Left ventricle myocardium inferior (tissue), 1 donor: ENCODE measurements around the gene NEURL1. TPM values are rescaled to one million over a fixed set of nuclear protein-coding genes. Genes with fewer than 3 reads are reported as not detected.
A peak's percentile ranks its signal among the peaks of the same experiment; 100 is the strongest.

Experiments
- DNase-seq: peaks from one replicate; pipeline ENCODE4 v3.0.0-alpha.2; 2020
- H3K27ac ChIP-seq: fragments of 200-600 bp; replicated peaks from 2 replicates; pipeline ENCODE4 v1.8.0; 2021
- H3K27me3 ChIP-seq: fragments of 200-600 bp; 2 replicates; pipeline ENCODE4 v1.8.0; 2021; ENCODE audit warnings: low read depth
- H3K36me3 ChIP-seq: fragments of 200-600 bp; 2 replicates; pipeline ENCODE4 v1.8.0; 2021
- H3K4me1 ChIP-seq: fragments of 200-600 bp; 2 replicates; pipeline ENCODE4 v1.8.0; 2021
- H3K4me3 ChIP-seq: fragments of 200-600 bp; 2 replicates; pipeline ENCODE4 v1.8.0; 2021; ENCODE audit warnings: mild to moderate bottlenecking, moderate library complexity
- H3K9me3 ChIP-seq: fragments of 200-600 bp; replicated peaks from 2 replicates; pipeline ENCODE4 v1.8.0; 2021
- CTCF ChIP-seq: fragments of 200-600 bp; IDR thresholded peaks from 2 replicates; pipeline ENCODE4 v1.8.0; 2021; ENCODE audit warnings: antibody characterized with exemption, mild to moderate bottlenecking, borderline replicate concordance
- intact Hi-C: fragments of 100-400 bp; cut with micrococcal nuclease; formaldehyde crosslinking; loops from one replicate; pipeline ENCODE4 v1.11.0; 2022
- total RNA-seq: library from RNA; stranded (reverse); fragmentation: NEBNext Ultra II Directional; extraction: Animal tissue kit (Norgen Biotek cat#: 25700); gene quantifications from one replicate; pipeline ENCODE4 v1.2.1, GENCODE V29; 2021
- donor health status: DM: no; HTN: yes; CAD: no; lungs with severe emphysema.

Gene NEURL1
- total RNA-seq, 1 donor from 2014 or later: 0.14 TPM

- no peak for TF ChIP-seq CTCF
- Histone ChIP-seq H3K27me3 (peaks cover 44% of the 10 kb centered on the region), H3K27ac (no peak overlapping the region), H3K9me3 (no peaks in the 10 kb centered on the region), H3K36me3 (no peaks in the 10 kb centered on the region), H3K4me3 (no peak overlapping the region), H3K4me1 (peaks cover 28% of the 10 kb centered on the region)
- DNase-seq: no peak
- intact Hi-C loops: no loop called here
Measured at GRCh38 chr10:103491729-103492364, 1.7 kb upstream of the NEURL1 start.

GRCh38 chr10:103492655-103493261, 747 bp upstream of the NEURL1 start:
- peaks cover 53% of the 10 kb centered on the region for H3K27me3 ChIP-seq
- H3K27ac ChIP-seq: no peak overlapping the region
- no peaks in the 10 kb centered on the region for H3K36me3 ChIP-seq
- DNase-seq: no peak
- intact Hi-C loops: no loop called here
- no peak for TF ChIP-seq CTCF
- no peaks in the 10 kb centered on the region for H3K9me3 ChIP-seq
- peaks cover 28% of the 10 kb centered on the region for H3K4me1 ChIP-seq
- peak overlapping the region; percentile 72 for H3K4me3 ChIP-seq

GRCh38 chr10:103493916-103494877, 692 bp downstream of the NEURL1 start:
- DNase-seq: no peak
- Histone ChIP-seq H3K27ac (no peak overlapping the region), H3K36me3 (no peaks in the 10 kb centered on the region), H3K27me3 (peaks cover 65% of the 10 kb centered on the region), H3K4me1 (peaks cover 28% of the 10 kb centered on the region), H3K9me3 (no peaks in the 10 kb centered on the region), H3K4me3 (peak overlapping the region; percentile 72)
- intact Hi-C loops: no loop called here
- TF ChIP-seq CTCF: no peak

GRCh38 chr10:103495321-103495720, 1.8 kb downstream of the NEURL1 start:
- no peak overlapping the region for H3K4me3 ChIP-seq
- no peak for TF ChIP-seq CTCF
- H3K27me3 ChIP-seq: peaks cover 76% of the 10 kb centered on the region

GRCh38 chr10:103497161-103497915, 3.8 kb downstream of the NEURL1 start:
- H3K4me1 ChIP-seq: peaks cover 22% of the 10 kb centered on the region
- no peaks in the 10 kb centered on the region for H3K9me3 ChIP-seq
- no peak overlapping the region for H3K4me3 ChIP-seq
- intact Hi-C loops: no loop called here
- H3K27me3 ChIP-seq: peaks cover 95% of the 10 kb centered on the region
- TF ChIP-seq CTCF: no peak
- no peak for DNase-seq
- no peaks in the 10 kb centered on the region for H3K36me3 ChIP-seq
- H3K27ac ChIP-seq: no peak overlapping the region

More at GRCh38 chr10:103495321-103495720, 1.8 kb downstream of the NEURL1 start:
- H3K36me3 ChIP-seq: no peaks in the 10 kb centered on the region
- H3K9me3 ChIP-seq: no peaks in the 10 kb centered on the region
- DNase-seq: no peak
- no peak overlapping the region for H3K27ac ChIP-seq
- intact Hi-C loops: no loop called here
- H3K4me1 ChIP-seq: peaks cover 28% of the 10 kb centered on the region
